Activated naive CD4-positive, alpha-beta T cell treated with anti-CD3 and anti-CD28 coated beads, Interleukin-2, amount 50 U/mL, for 24 hours (primary cell): ENCODE measurements around the gene STK17A.
"Not testable (repeated sequence)": the region's sequence is repeated elsewhere in the genome, so short reads cannot be mapped to it uniquely, and the experiment has no call there.

Source experiments
- H3K27ac Mint-ChIP-seq: one replicate; pipeline ENCODE4 v1.8.0; 2021; ENCODE audit warnings: mild to moderate bottlenecking, mixed read lengths
- H3K27me3 Mint-ChIP-seq: one replicate; pipeline ENCODE4 v1.8.0; 2021; ENCODE audit warnings: mixed read lengths
- H3K36me3 Mint-ChIP-seq: one replicate; pipeline ENCODE4 v1.8.0; 2021; ENCODE audit warnings: mixed read lengths
- H3K4me1 Mint-ChIP-seq: one replicate; pipeline ENCODE4 v1.8.0; 2021; ENCODE audit warnings: mixed read lengths
- H3K4me3 Mint-ChIP-seq: one replicate; pipeline ENCODE4 v1.8.0; 2021; ENCODE audit warnings: mild to moderate bottlenecking, mixed read lengths
- H3K9me3 Mint-ChIP-seq: one replicate; pipeline ENCODE4 v1.8.0; 2021; ENCODE audit warnings: mixed read lengths

STK17A gene

DNA sequence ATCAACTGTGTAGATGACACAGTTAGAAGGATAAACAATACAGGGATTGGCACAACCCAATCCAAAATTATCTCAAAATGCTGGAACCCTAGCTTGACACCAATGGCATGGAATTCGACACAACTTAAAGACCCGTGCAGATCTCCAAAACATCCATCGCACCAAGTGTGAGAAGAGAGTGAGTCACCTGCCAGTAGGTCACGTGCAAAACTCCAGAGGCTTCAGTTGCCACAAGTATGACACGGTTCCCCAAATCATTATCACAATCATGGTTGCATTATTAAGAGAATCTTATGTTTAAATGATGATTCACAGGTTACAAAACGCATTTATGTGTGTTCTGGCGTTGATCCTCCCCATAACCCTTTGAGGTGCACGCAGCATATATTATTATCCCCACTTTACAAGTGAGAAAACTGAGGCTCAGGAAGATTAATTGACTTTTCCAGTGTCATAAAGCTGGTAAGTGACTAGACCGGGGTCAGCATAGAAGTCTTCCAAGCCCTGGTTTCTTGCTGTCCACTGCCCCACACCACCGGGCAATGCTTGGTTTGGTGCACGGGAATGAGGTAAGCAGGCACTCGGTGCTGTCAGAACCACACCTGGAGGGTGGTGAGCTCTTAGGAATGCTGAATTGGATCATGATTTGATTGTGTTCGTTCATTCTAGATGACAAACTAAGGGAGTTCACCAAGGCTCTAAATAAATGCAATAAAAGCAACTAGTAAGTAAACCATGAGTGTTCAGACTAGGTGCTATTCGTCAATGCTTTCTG lies 23.6 kb upstream of the STK17A start:
- H3K27me3 Mint-ChIP-seq, result no peaks in the 10 kb centered on the region
- H3K9me3 Mint-ChIP-seq, result peaks cover 6% of the 10 kb centered on the region
- no peak overlapping the region for H3K4me3 Mint-ChIP-seq
- no peaks in the 10 kb centered on the region for H3K36me3 Mint-ChIP-seq
- H3K4me1 Mint-ChIP-seq, result peaks cover 23% of the 10 kb centered on the region
- no peak overlapping the region for H3K27ac Mint-ChIP-seq

DNA sequence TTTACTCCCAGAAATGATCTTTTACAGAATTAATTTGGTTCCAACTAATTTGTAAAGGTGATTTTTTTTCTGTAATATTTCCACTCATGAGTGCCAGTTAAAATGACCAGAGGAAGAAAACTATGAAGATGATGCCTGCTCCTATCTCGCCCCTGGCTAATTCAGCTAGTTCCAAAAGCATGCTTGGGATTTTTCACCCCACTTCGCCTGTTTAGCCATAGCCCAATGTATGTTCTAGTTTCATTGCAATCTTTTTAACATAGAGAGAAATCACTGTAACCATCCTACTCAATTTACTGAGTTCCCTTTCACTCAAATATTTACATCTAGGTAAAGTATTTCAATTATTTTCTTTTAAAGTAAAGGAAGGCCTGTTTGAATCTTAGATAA lies 23.0 kb upstream of the STK17A start:
- Mint-ChIP-seq H3K9me3 (peaks cover 6% of the 10 kb centered on the region), H3K27me3 (no peaks in the 10 kb centered on the region), H3K4me3 (no peak overlapping the region), H3K4me1 (peaks cover 17% of the 10 kb centered on the region), H3K36me3 (no peaks in the 10 kb centered on the region), H3K27ac (no peak overlapping the region)

DNA sequence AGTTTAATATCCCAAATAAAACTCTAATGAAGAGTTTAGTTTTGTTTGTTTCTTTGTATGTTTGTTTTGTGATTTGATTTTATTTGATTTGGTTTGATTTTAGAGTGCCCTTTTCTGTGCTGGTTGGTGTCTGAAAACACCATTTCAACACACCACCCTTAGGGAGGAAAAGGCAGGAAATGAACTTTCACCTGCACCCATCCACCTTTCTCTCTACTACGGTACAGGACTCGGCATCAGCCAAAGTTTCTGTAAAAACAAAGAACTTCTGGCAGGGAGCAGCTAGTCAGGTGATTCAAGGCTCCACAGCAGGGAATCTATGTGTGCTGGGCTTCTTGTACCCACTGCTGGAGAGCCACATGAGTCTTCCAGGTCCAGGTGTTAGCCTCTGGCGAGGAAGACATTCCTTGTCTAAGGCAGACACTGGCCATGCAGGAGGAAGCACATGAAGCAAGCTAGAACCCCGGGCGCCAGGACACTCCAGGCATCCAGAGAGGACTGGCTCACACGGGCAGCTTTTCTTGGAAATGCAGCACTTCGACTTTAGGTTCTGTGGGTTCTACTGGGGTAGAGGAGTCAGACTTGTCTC lies 22.1 kb upstream of the STK17A start:
- no peak overlapping the region for H3K27ac Mint-ChIP-seq
- no peaks in the 10 kb centered on the region for H3K36me3 Mint-ChIP-seq
- H3K9me3 Mint-ChIP-seq, result peaks cover 6% of the 10 kb centered on the region
- peaks cover 13% of the 10 kb centered on the region for H3K4me1 Mint-ChIP-seq
- H3K4me3 Mint-ChIP-seq, result no peak overlapping the region
- H3K27me3 Mint-ChIP-seq, result no peaks in the 10 kb centered on the region

DNA sequence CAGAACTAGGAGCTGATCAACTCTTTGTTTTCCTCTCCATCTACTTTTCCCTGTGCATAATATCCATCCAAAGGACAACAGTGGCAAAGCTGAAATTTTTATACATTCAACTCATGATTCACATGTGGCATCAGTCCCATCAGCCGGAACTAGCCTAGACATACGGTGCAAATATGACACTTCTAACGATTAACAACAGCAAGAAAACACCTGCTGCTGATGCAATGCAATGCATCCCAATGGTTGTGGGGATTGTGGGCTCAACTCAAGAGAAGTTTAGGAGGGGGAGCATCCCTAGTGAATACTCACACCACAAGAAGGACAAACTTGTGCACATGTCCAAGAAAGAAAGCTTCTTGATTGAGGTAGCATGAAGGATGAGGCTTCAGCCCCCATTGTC lies 20.5 kb upstream of the STK17A start:
- H3K9me3 Mint-ChIP-seq, result peaks cover 6% of the 10 kb centered on the region
- no peak overlapping the region for H3K4me3 Mint-ChIP-seq
- H3K4me1 Mint-ChIP-seq, result peaks cover 1% of the 10 kb centered on the region
- H3K27ac Mint-ChIP-seq, result no peak overlapping the region
- H3K36me3 Mint-ChIP-seq, result no peaks in the 10 kb centered on the region
- no peaks in the 10 kb centered on the region for H3K27me3 Mint-ChIP-seq

DNA sequence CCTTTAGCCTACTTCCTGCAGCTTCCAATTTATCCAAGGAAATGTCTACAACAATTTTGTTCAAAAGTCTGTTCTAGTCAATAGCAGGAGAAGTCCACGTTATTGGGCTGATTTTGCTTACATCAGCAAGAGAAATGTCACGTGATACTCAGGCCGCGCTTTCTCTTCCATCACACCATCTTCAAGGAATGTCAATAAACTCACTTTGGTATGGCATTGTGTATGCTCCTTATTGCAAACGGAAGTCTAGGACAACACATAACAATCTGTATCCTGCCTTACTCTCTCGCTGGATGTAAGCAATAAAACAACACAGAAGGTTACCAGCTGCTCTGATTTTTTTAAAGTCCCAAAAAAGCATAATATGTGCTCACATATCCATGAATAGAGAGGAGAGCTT lies 17.1 kb upstream of the STK17A start:
- no peaks in the 10 kb centered on the region for H3K9me3 Mint-ChIP-seq
- H3K27ac Mint-ChIP-seq, result no peak overlapping the region
- H3K27me3 Mint-ChIP-seq, result no peaks in the 10 kb centered on the region
- no peaks in the 10 kb centered on the region for H3K36me3 Mint-ChIP-seq
- H3K4me1 Mint-ChIP-seq, result peaks cover 8% of the 10 kb centered on the region
- no peak overlapping the region for H3K4me3 Mint-ChIP-seq

DNA sequence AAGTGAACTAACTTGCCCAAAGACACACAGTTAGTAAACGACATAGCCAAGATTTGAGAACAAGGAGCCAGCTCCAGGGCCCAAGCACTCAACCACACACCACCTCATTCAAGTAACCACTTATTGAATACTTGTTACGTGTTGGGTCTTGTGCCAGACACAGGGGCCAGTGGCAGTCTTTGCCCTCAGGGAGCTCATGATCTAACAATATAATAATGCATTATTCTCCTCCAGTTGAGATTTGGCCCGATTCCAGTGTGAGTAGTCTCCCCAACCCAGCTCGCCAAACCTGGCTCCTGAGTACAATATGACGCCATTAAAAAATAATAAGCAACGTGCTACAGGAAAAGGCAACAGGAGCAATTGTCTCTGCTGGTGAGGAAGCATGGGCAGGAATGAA lies 14.4 kb upstream of the STK17A start:
- no peaks in the 10 kb centered on the region for H3K27me3 Mint-ChIP-seq
- H3K4me3 Mint-ChIP-seq, result no peak overlapping the region

DNA sequence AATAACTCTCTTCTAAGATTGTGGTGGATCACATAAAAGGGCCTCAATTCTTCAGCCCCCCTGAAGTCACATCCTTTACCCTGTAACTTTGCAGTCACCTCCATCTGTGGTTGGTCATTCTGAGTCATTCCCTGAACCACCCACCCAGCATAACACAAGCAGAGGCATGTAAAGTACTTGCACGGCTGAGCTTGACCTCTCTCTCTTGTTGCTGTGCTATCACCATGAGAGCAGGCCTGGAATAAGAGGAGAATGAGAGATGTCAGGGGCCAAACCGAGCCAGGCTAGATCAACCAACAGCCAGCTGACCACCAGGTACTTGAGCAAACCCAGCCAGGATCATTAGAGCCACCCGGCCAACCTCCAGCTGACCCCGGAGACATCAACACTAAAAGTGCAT lies 13.5 kb upstream of the STK17A start:
- no peaks in the 10 kb centered on the region for H3K27me3 Mint-ChIP-seq
- H3K4me3 Mint-ChIP-seq, result no peak overlapping the region
- H3K36me3 Mint-ChIP-seq, result no peaks in the 10 kb centered on the region
- H3K9me3 Mint-ChIP-seq, result no peaks in the 10 kb centered on the region
- no peak overlapping the region for H3K27ac Mint-ChIP-seq
- peaks cover 14% of the 10 kb centered on the region for H3K4me1 Mint-ChIP-seq

More for the DNA sequence above, 14.4 kb upstream of the STK17A start:
- H3K27ac Mint-ChIP-seq, result no peak overlapping the region
- no peaks in the 10 kb centered on the region for H3K36me3 Mint-ChIP-seq
- H3K4me1 Mint-ChIP-seq, result peaks cover 14% of the 10 kb centered on the region
- no peaks in the 10 kb centered on the region for H3K9me3 Mint-ChIP-seq

DNA sequence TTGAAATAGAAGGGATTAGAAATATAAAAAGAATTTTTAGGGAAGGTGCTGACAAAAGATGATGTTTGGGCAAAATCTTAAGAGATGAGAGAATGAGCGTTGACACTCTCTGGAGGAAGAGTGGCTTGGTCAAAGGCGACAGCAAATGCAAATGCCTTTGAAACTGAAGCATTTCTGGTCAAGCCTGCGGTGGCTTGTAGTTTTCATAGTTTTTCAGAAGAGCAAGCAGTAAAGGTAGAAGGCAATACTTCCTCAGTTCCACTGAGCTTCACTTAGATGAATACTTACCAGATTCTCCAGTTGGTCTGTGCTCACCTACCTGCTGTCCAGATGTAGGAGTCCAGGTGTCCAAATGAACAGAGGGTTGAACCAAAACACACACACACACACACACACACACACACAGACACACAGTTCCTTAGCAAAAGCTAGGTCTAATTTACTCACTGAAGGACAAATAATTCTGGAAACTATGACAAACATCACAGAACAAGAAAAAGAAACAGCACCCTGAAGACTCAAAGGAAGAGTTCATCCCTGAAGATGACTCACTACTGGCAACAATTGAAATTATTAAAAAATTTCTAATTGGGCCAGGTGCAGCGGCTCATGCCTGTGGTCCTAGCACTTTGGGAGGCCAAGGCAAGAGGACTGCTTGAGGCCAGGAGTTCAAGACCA lies 12.1 kb upstream of the STK17A start:
- Mint-ChIP-seq H3K4me3 (no peak overlapping the region), H3K36me3 (no peaks in the 10 kb centered on the region), H3K27ac (no peak overlapping the region), H3K27me3 (no peaks in the 10 kb centered on the region), H3K9me3 (no peaks in the 10 kb centered on the region), H3K4me1 (peaks cover 14% of the 10 kb centered on the region)

DNA sequence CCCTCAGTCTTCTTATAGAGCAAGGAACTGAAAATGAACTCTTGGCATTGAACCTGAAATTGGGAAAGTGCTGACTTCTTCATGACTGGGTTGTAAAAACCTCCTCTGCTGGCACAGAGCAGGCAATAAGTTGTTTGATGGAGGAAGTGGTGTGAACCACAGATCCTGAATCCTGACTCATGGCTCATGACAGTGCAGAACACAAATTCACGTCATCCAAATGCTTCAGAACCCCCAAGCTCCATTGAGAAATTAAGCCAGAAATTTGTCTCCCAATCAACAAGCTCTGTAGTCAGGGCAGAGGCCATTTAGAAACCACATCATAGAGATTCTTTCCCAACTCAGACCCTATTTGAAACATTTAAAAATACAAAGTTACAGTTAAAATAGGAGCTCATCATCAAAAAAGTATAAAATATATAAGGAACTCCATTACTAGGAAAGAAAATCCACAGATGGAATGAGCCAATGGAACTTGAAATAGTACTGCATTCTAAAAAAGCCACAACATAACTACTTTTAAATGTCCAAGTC lies 10.3 kb upstream of the STK17A start:
- H3K36me3 Mint-ChIP-seq, result no peaks in the 10 kb centered on the region
- H3K4me1 Mint-ChIP-seq, result peaks cover 14% of the 10 kb centered on the region
- peak overlapping the region; percentile 12 for H3K27ac Mint-ChIP-seq
- no peaks in the 10 kb centered on the region for H3K9me3 Mint-ChIP-seq
- no peak overlapping the region for H3K4me3 Mint-ChIP-seq
- no peaks in the 10 kb centered on the region for H3K27me3 Mint-ChIP-seq

DNA sequence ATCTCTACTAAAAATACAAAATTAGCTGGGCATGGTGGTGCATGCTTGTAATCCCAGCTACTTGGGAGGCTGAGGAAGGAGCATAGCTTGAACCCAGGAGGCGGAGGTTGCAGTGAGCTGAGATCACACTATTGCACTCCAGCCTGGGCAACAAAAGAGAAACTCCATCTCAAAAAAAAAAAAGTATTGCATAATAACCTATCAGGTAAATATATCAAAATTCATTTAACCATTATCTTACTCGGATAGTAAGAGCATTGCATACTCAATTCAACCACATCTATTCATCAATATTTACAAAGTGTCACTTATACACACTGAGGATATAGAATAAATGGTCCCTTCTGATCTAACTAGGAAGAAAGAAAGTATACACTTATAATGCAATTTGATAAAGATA lies 9.1 kb upstream of the STK17A start:
- not testable (repeated sequence) for H3K4me3 Mint-ChIP-seq, H3K27me3 Mint-ChIP-seq, H3K27ac Mint-ChIP-seq, H3K9me3 Mint-ChIP-seq, H3K36me3 Mint-ChIP-seq
- H3K4me1 Mint-ChIP-seq, result peaks cover 11% of the 10 kb centered on the region

DNA sequence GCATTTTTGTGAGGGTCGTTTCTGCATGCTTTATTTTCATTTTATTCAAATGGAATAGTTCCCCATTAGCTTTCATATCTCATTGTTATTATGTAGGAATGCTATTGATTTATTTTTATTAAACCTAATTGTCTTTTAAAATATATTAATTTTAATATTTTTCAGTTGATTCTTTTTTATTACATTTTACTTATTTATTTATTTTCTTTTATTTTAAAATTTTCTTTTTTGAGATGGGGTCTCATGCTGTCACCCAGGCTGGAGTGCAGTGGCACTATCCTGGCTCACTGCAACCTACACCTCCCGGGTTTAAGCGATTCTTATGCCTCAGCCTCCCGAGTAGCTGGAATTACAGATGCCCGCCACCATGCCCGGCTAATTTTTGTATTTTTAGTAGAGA lies 7.4 kb upstream of the STK17A start:
- Mint-ChIP-seq H3K9me3 (no peaks in the 10 kb centered on the region), H3K27me3 (no peaks in the 10 kb centered on the region), H3K27ac (no peak overlapping the region), H3K4me1 (peaks cover 8% of the 10 kb centered on the region), H3K4me3 (no peak overlapping the region), H3K36me3 (no peaks in the 10 kb centered on the region)

DNA sequence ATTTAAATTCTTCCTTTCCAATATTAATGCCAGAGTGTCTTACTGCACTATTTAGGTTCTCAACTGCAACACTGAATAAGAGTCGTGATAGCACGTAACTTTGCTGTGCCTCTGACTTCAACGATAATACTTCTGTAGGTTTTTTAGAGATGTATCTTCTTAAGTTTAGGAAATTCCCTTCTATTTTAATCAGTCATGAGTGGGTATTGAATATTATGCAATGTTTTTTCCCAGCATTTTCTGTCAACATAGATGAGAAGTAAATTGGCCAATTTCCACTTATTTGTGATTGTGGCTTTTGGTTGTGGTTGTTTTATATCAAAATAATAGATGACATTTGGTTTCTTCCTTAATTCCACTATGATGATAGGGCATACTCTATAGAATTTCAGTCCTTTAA lies 6.7 kb upstream of the STK17A start:
- Mint-ChIP-seq H3K27me3 (no peaks in the 10 kb centered on the region), H3K9me3 (no peaks in the 10 kb centered on the region), H3K27ac (no peak overlapping the region), H3K36me3 (no peaks in the 10 kb centered on the region), H3K4me3 (no peak overlapping the region), H3K4me1 (peaks cover 7% of the 10 kb centered on the region)

DNA sequence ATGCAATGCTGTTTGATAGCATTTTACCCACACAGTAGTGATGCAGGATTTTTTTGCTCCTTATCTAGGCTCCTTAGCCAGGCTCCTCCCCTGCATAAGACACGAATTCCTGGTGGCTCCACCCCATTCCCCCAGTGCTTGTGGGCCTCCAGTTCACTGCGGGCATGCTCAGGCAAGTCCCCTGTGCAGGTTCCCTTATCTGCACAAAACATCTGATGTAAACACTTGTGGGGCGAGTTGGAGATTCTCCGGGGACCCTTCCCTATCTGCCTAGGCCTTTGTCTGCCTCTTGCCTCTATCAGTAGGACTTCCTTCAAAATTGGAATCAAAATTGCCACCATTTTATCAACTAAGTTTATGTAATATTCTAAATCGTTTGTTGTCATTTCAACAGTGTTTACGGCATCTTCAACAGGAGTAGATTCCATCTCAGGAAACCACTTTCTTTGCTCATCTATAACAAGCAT lies 5.4 kb upstream of the STK17A start:
- Mint-ChIP-seq H3K4me1 (peaks cover 11% of the 10 kb centered on the region), H3K27me3 (no peaks in the 10 kb centered on the region), H3K27ac (peak overlapping the region; percentile 83), H3K36me3 (no peaks in the 10 kb centered on the region), H3K9me3 (no peaks in the 10 kb centered on the region), H3K4me3 (no peak overlapping the region)

DNA sequence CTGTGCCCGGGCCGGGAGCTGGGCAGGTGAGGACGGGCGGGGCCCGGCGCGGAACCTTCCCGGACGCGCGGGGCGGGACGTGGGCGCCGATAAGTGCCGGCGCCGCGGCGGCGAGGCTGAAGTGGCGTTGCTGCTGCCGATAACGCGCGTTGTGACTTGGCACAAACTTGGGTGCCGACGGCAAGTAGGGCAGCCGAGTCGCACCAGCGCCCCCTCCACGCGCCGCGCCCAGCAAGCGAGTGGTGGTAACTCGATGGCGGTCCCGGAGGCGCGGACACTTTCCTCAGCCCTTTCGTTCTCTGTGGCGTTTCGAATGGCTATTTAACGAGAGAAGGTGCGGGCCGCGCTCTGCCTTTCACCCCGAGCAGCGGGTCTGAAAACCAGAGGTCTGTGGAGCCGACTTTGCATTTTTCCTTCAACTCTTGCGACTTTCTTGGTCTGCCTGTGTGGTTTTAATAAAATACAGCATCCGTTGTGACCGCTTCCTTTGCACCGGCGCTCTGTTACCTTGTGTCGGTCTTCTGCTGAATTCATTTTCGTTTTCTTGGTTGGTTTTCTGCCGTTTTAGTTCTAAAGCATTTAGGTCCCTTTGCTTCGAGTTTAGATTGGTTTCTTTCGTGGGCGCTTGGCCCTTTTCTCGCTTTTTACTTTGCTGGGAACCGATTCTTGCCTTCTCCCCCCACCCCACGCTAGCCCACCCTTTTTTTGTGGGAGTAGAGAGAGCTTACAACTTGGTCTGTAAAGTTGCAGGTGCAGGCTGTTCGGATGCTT lies 701 bp downstream of the STK17A start:
- Mint-ChIP-seq H3K4me3 (peak overlapping the region; percentile 99), H3K27ac (peak overlapping the region; percentile 98), H3K4me1 (peaks cover 36% of the 10 kb centered on the region), H3K36me3 (no peaks in the 10 kb centered on the region), H3K9me3 (no peaks in the 10 kb centered on the region), H3K27me3 (no peaks in the 10 kb centered on the region)

DNA sequence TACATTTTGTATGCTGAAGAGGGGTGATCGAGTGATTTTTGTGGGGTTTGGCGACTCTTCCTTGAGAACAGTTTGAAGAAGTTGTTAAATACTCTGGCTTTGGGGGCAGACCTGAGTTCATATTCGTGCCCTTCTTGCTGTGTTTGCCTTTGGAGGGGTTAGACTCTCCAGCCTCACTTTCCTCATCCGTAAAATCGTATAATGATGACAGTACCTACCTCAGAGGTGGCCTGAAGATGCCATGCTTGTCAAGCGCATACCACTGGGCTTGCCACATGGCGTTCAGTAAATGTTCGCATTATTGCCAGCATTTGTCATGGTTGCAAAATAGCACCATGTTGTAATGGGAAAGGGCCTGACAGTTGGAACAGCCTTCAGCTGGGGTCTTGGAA lies 1.3 kb downstream of the STK17A start:
- H3K9me3 Mint-ChIP-seq, result no peaks in the 10 kb centered on the region
- H3K36me3 Mint-ChIP-seq, result peaks cover 1% of the 10 kb centered on the region
- H3K4me1 Mint-ChIP-seq, result peaks cover 42% of the 10 kb centered on the region
- peak overlapping the region; percentile 98 for H3K27ac Mint-ChIP-seq
- H3K27me3 Mint-ChIP-seq, result no peaks in the 10 kb centered on the region
- H3K4me3 Mint-ChIP-seq, result peak overlapping the region; percentile 99
